Stimulated activated CD8-positive, alpha-beta memory T cell treated with anti-CD3 and anti-CD28 coated beads, Interleukin-12 subunit alpha, Interleukin-12 subunit beta, amount 100 ng/mL, for 1 hour (primary cell): ENCODE measurements around the gene ADCY4.
"Not testable (repeated sequence)": the region's sequence is repeated elsewhere in the genome, so short reads cannot be mapped to it uniquely, and the experiment has no call there.

Experiments
- DNase-seq: peaks from one replicate; pipeline ENCODE4 v3.0.0-alpha.2; 2020; ENCODE audit warnings: low read depth

The ADCY4 gene

DNA sequence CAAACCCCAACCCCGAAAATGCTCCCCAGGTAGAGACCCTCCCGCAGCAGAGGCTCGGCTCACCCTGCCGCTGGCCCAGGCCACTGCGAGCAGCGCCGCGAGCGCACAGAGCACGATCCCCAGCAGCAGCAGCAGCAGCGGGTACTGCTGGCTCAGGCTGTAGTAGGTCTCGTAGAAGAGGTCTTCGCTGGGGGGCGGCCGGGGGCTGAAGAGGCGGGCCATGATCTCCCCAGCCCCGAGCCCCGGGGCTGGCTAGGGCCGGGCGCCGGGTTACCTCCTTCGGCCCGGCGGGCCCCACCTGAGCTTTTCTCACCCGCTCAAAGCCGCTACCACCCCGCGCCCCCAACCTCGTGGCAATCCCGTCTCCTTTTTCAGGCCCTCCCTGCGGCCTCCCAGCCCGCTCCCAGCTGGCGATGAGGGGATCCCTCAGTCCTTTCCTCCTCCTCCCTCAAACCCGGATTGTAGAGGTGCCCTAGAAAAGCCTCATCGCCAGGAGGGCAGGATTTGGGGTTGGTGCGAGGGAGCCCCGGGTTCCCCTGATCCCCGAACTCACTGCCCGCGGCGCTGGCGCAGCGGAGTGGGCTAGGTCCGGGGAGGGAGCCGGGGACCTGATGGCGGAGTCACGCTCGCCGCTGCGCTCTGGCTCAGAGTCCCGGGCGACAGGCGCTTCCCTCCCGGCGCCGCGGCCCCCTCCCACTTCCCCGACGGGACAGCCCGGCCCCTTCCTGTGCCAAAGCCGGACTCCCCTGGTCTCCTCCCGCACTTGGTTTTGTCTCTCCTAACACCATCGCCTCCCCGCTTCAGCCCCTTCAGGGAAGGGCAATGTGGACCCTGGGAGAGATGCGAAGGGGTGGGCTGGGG, at the start of gene ADCY4:
TSS of gene ADCY4 (minus strand) at position 641 of the 861 bp plus-strand sequence. CDS start at position 222, 419 bp downstream.
- DNase-seq: no peak

DNA sequence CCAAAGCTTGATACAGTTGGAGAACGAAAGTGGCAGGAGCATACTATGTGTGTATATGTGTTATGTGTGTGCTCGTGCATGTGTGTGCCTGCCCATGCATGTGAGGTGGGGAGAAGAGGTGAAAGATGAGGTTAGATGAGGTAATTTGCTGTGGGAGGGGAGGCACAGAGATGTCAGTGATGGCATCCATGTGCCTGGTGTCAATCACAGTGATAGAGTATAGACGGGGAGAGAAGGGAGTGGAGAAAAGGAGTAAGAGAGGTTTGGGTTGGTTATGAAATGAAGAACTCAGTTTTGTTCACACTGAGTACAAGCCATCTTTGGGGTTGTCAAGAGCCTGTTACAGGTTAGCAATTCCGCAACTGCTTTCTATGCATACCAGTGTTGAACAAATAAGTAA, 49.3 kb upstream of the ADCY4 start:
- no peak for DNase-seq

DNA sequence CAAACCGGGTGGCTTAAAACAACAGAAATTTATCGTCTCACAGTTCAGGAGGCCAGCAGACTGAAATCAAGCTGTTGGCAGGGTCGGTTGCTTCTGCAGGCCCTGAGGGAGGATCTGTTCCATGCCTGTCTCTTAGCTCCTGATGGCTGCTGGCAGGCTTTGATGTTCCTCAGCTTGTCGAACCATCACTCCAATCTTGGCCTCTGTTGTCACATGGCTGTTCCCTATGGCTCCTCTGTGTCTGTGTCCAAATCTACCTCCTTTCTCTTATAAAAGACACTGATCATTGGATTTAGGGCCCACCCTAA, 47.1 kb upstream of the ADCY4 start:
- no peak for DNase-seq

DNA sequence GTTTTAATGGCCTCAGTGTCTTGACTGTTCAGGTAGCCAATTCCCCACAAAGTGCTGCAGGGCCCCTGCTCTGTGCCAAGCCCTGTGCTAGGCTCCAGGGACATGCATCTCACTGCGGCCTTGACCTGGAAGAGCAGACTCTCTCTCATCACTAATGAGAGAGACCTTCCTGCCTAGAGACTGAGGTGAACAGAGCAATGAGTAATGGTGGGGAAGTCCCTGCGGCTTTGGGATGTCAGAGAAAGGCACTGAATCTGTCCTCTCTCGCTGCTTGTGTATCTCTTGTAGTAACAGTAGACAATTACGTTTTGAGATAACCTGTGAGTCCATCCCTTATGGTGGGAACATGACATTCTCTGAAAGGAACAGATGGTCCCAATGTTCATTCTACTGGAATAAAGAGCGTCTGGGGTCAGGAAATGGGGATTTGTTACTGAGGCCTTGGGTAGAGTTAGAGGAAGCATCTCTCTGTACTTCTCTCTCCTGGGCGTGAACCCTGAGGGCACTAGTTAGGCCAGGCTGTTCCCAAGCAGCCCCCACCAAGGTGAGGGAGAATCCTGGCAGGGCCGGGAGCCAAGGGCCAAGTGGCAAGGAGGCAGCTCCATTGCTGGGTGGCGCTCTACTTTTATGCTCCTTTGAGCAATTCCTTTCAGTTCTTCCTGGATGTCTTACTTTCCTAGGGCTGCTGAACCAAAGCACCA, 46.6 kb upstream of the ADCY4 start:
- no peak for DNase-seq

DNA sequence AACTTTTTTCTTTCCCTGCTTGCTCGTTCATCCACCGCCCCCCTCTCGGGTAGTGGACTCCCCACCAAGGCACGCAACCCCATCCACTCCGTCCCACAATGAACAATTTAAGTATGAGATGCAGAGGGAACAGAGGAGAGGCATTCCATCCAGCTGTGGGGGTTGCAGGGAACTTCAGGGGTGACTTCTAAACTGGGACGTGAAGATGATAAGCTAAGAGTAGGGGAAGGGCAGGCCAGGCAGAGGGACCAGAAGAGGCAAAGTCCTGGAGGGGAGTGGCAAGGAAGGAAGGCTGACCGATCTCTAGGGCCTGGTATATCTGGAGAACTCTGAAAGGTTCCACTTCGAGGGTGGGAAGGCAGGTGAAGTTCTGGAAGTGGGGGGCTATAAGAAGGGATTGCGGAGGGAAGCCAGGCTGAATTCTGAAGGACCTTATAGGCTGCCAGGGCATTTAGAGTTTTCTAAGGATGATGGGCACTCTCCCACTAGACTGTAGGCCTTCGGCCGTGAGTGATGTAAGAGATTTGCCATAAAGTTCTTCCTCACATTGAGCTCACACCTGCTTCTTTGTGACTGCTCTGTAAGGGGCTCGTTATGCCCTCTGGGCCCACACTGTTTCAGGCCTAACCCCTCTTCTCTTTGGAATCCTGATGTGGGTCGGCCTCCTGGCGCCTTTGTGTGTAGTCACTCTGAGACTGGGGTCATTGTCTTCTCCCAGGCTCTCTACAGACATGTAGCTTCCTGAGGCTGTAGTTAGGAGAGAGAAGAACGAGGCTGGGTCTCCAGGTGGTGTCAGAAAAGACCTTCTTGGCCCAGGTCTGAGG, 45.2 kb upstream of the ADCY4 start:
- DNase-seq: no peak

DNA sequence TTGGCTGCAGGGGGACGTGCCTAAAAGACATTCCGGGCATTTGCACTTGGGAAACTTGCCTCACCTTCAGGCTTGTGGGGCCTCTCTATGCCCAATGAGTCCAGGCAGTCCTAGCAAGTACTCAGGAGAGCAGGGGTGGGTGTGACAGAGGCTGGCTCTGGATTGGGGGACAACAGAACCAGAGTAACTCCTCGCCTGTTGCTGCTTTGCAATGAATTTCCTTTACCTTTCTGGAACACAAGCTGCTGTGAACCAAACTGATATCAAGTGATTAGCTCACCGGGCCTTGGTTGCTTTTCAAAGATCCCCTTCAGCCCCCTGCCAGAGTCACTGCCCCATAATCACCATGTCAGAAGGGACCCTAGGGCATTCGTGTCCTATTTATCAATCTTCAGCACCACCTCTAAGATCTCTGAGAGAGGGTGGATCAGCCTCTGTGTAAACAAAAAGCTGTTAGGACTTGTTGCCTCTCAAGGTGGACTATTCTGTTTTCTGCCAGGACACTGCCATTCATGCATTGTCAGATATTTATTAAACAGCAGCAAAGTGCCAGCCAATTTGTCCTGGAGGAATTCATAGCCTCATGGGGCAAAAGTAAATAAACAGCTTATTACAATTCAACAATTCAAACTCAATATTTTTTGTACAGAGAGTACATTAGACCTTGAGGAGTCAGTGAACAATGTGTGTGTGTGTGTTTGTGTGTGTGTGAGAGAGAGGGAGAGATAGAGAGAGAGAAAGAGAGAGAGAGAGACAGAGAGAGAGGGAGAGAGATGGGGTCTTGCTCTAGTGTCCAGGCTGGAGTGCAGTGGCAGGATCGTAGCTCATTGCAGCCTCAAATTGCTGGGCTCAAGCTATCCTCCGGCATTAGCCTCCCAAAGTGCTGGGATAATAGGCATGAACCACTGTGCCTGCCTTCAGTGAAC, 44.4 kb upstream of the ADCY4 start:
- DNase-seq: no peak

DNA sequence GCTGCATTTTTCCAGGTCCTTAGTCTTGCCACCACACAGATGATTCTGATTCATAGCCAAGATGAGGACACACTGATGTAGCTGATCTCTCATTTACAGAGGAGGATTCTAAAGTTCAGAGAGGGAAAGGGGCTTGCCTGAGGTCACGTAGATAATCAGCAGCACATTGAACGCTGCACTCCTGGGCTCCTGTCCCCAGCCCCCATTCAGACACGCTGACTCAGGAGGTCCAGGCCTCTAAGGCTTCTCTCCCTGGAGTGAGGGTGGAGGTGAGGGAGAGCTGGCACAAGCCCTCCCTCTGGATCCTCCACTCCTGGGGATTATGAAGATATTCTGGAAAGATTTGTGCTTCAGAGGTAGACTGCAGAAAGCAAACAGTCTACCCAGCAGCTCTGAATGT, 43.5 kb upstream of the ADCY4 start:
- DNase-seq: no peak

DNA sequence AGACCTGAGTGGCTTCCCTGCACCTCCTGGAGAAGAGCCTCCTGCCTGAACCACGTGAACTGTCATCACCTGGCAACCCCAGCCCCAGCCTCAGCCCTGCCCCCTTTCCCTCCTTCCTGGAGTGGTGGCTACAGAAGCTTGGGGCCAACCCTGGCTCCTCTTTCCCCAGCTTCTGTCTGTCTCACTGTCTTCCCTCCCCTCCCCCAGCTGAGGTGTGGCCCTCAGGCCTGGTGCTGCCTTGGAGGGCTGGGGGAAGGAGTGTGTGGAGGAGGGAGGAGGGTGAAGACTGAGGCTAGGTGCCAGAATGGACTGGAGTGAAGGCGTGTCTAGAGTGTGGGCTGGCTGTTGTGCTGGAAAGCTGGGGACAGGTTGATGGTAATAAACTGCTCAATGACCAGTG, 42.8 kb upstream of the ADCY4 start:
- DNase-seq: no peak

DNA sequence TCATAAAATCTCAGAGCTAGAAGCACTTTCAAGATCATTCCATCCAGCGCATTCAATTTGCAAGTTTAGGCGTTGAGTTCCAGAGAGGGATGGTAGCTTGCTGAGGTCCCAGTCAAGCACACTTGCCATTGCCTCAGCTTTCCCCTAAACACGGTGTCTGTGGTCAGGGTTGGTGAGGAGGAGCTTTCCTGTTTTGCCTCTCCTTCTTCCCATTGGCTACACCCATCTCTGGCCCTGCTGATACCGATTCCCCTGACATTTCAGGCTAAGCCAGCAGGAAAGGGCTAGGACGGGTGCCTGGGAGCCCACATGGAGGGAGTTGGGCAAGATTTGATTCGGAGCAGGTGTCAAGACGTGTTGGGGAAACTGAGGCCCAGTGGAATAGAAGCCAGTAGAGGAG, 42.3 kb upstream of the ADCY4 start:
- DNase-seq: no peak

DNA sequence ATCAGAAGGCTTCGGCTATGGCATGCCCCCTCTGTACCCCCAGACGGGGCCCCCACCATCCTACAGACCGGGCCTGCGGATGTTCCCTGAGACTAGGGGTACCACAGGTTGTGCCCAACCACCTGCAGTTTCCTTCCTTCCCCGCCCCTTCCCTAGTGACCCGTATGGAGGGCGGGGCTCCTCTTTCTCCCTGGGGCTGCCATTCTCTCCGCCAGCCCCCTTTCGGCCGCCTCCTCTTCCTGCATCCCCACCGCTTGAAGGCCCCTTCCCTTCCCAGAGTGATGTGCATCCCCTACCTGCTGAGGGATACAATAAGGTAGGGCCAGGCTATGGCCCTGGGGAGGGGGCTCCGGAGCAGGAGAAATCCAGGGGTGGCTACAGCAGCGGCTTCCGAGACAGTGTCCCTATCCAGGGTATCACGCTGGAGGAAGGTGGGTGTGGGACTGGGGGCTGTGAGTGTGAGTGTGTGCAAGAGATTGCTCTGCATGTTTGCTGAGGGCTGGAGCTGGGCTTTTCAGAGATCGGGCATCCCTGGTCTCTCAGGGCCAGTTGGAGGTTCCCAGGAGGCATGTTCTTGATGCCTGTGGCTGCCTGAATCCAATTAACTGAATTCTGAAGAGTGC, 41.7 kb upstream of the ADCY4 start:
- DNase-seq: no peak

DNA sequence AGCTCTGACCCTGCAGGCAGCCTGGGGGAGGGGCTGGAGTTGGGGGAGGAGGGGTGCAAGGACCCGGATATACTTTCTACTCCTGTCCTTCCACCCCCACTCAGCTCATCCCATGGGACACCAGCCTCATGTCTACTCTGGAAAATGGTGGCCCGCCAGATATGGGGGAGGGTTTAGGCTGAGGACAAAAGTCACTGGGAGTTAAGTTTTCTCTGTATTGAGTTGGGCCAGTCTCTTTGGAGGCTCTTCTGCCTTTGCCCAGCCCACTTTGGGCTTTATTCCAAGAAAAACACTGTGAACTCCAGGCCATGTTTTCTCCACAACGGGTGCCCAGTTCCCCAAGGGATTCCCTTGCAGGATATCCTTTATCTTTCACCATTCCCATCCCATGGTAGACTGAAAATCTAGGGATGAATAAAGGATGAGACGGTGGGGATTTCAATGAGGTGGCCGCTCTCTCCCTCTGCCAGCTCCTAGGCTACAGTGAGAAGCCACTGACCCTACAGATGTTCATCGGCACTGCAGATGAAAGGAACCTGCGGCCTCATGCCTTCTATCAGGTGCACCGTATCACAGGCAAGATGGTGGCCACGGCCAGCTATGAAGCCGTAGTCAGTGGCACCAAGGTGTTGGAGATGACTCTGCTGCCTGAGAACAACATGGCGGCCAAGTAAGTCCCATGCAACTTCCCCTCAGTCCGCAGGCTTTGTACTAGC, 38.0 kb upstream of the ADCY4 start:
- no peak for DNase-seq

DNA sequence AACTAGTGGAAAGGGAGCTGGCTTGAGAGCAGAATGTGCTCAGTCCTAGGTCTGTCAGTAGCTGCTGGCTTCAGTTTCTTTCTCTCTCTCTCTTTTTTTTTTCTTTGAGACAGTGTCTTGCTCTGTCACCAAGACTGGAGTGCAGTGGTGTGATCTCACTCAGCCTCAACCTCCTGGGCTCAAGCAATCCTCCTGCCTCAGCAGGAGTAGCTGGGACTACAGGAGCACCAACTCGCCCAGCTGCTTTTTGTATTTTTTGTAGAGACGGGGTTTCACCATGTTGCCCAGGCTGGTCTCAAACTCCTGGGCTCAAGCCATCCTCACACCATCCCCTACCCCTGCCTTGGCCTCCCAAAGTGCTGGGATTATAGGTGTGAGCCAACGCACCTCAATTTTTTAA, 36.7 kb upstream of the ADCY4 start:
- DNase-seq: not testable (repeated sequence)

DNA sequence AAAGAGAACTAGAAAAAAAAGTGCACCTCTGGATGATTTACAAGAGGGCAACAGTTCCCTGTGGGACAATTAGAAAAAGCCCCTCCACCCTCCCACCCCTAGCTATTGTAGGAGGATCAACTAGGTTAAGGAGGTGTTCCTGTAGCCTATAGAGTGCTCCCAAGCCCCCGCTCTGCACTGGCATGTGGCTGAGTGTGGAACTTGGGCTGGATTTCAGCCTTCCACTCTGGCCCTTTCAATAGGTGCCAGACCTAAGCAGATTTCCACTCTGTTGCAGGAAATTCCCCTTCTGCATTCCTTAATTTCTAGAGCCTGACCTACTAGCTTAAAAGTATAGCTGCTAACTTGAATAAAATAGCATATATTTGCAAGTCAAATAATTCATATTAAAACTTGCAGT, 35.9 kb upstream of the ADCY4 start:
- DNase-seq: no peak

DNA sequence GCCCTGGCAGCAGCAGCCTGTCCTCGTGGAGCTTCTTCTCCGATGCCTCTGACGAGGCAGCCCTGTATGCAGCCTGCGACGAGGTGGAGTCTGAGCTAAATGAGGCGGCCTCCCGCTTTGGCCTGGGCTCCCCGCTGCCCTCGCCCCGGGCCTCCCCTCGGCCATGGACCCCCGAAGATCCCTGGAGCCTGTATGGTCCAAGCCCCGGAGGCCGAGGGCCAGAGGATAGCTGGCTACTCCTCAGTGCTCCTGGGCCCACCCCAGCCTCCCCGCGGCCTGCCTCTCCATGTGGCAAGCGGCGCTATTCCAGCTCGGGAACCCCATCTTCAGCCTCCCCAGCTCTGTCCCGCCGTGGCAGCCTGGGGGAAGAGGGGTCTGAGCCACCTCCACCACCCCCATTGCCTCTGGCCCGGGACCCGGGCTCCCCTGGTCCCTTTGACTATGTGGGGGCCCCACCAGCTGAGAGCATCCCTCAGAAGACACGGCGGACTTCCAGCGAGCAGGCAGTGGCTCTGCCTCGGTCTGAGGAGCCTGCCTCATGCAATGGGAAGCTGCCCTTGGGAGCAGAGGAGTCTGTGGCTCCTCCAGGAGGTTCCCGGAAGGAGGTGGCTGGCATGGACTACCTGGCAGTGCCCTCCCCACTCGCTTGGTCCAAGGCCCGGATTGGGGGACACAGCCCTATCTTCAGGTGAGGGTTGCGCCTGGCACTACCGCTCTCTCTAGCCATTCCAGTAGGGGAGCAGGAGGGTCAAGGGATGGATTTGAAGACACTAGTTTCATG, 35.2 kb upstream of the ADCY4 start:
- DNase-seq: no peak

DNA sequence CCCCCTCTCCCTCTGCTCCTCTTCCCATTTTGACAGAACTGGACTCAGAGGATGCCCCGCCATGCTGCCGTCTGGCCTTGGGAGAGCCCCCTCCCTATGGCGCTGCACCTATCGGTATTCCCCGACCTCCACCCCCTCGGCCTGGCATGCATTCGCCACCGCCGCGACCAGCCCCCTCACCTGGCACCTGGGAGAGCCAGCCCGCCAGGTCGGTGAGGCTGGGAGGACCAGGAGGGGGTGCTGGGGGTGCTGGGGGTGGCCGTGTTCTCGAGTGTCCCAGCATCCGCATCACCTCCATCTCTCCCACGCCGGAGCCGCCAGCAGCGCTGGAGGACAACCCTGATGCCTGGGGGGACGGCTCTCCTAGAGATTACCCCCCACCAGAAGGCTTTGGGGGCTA, 34.6 kb upstream of the ADCY4 start:
- DNase-seq: no peak

DNA sequence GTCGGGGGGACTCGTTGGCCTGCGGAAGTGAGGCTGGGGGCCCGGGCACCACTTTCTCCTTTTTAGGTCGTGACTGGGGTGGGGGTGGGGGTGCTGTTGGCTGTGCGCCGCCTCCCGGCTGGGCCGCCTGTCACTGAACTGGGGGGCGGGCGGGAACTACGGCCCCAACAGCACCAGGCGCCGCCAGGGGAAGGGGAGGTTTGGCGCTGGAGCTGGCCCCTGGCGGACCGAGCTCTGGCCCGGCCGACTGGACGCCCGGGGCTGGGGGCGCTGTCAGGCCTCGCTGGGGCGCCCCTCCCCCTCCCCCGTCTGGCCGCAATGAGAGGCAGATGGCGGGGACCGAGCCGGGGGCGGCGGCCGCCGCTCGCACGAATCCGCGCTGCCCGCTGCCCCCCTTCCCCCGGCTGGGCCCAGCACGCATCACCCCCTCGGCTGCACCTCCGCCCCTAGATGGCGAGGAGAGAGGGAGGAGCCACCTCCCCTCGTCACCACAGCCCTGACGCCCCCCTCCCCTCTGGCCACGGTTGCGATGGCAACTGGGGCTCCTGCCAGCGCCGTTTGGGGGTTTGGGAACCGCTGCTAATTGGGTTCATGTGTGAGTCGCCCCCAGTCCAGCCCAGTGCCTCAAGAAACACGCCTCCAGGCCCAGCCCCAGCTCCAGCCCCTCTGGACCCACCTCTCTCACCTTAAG, 33.8 kb upstream of the ADCY4 start:
- DNase-seq: no peak

DNA sequence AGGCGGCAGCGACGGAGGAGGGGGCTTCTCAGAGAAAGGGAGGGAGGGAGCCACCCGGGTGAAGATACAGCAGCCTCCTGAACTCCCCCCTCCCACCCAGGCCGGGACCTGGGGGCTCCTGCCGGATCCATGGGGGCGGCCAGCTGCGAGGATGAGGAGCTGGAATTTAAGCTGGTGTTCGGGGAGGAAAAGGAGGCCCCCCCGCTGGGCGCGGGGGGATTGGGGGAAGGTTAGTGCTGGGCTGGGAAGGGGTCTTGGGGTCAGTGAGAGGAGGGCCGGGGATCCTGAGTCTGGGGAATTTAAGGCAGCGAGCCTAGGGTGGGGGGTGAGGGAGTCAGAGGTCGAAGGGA, 33.3 kb upstream of the ADCY4 start:
- DNase-seq: no peak

DNA sequence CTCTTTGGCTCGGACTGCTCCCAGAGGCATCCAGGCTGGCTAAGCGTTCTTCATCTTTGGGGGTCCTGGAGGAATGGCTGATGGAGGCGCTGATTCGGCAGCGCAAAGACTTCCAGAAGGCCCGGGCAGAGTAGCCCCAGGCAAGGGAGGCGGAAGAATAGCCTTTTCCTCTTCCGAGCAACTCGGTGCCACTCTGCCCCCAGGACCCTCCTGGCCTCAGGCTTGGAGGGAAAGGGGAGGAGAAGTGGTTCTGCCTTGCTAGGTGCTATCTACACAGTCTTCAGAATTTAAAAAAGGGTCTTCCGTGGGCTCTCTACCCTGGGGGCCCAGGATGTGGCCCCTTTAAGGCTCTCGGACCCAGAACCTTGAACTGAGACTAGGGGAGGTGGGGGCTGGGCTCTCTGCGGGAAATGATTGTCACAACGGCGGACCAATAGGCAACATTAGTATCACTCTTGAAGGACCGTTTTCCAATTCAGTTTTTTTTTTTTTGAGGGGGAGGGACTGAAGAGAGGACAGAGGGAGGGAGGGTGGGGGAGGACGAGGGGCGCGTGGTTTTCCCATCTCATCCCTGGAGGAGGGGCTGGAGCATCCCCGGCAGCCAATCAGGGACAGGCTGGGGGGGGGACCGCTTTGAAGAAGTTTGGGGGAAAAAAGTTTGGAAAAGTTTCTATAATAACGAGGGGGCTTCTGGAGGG, 32.8 kb upstream of the ADCY4 start, which contains the start of gene NFATC4:
TSS of gene NFATC4 (plus strand) at position 671 of the 698 bp plus-strand sequence. CDS start 157 bp downstream, outside the sequence.
- DNase-seq: no peak
